HCT116 (cell line): Measurements from ENCODE around the gene MS4A12. TPM values are rescaled to one million over a fixed set of nuclear protein-coding genes. Genes with fewer than 3 reads are reported as not detected.
A peak's percentile ranks its signal among the peaks of the same experiment; 100 is the strongest.

Experiments
- ATAC-seq: fragments of 200-7000 bp; cut with Tn5 transposase; 2 replicates; pipeline ENCODE4 v1.9.1; 2020; ENCODE audit warnings: mild to moderate bottlenecking, moderate library complexity
- BruUV-seq: library from RNA; stranded (reverse); fragments of 400-500 nt; replicated peaks from 2 replicates; lab custom pipeline; 2021; lab: Mats Ljungman, UMichigan
- CTCF ChIA-PET: fragments of 300-600 bp; sonication (Branson Sonifier 250); formaldehyde crosslinking; loops from one replicate; lab custom pipeline; 2021; ENCODE audit warnings: antibody characterized with exemption; lab: Charles Lee
- POLR2A ChIA-PET: fragments of 300-600, 350-600 bp; sonication (Branson Sonifier 250); formaldehyde crosslinking; loops from one replicate; lab custom pipeline; 2021; ENCODE audit warnings: antibody characterized with exemption; lab: Charles Lee
- RAD21 ChIA-PET, 2 experiments: fragments of 300-600 bp; sonication (Branson Sonifier 250); formaldehyde crosslinking; loops; one replicate each; lab custom pipeline; 2023; ENCODE audit warnings: low total read pairs in 2 of 2; ENCODE audit not compliant: uncharacterized antibody in 2 of 2, unreplicated experiment in 2 of 2, low non-redundant PET in 1 of 2; lab: Charles Lee
- DNase-seq: peaks from one replicate; pipeline ENCODE4 v3.0.0-alpha.2; 2010; ENCODE audit warnings: low read depth, low spot score
- H2AFZ ChIP-seq: fragments of 200-600 bp; shearing (Covaris generic), sonication (generic); 2 replicates; pipeline ENCODE4 v1.6.1; 2017; ENCODE audit warnings: low read depth, mixed run types, mixed read lengths, antibody characterized with exemption, low read length; ENCODE audit not compliant: poor library complexity, severe bottlenecking
- H3K27ac ChIP-seq: 2 replicates; pipeline ENCODE4 v1.5.1; 2012; ENCODE audit warnings: low read depth, low read length
- H3K27me3 ChIP-seq: fragments of 200-600 bp; sonication (generic); 2 replicates; pipeline ENCODE4 v1.6.1; 2016; ENCODE audit warnings: mixed run types, low read length, mixed read lengths; ENCODE audit not compliant: insufficient read depth
- H3K36me3 ChIP-seq, 2 experiments: fragments of 200-500 bp in 1 of 2; fragments of 200-600 bp in 1 of 2; sonication (Bioruptor generic) in 1 of 2; sonication (generic) in 1 of 2; 2 replicates each; pipeline versions ENCODE4 v1.5.1 to v1.6.1; 2014 to 2016; ENCODE audit warnings: low read length in 2 of 2, inconsistent platforms in 1 of 2, mixed read lengths in 1 of 2, mixed run types in 1 of 2; ENCODE audit not compliant: insufficient read depth in 2 of 2, control insufficient read depth in 1 of 2
- H3K4me1 ChIP-seq, 2 experiments: fragments of 200-600 bp in 1 of 2; sonication (generic) in 1 of 2; 2 replicates each; pipeline versions ENCODE4 v1.5.1 to v1.6.1; 2012 to 2017; ENCODE audit warnings: low read length in 2 of 2, inconsistent platforms in 1 of 2, mild to moderate bottlenecking in 1 of 2, mixed read lengths in 1 of 2, mixed run types in 1 of 2, moderate library complexity in 1 of 2; ENCODE audit not compliant: insufficient read depth in 2 of 2, control insufficient read depth in 1 of 2
- H3K4me2 ChIP-seq: fragments of 200-600 bp; sonication (generic); 2 replicates; pipeline ENCODE4 v1.6.1; 2017; ENCODE audit warnings: mixed run types, low read length, mixed read lengths
- H3K4me3 ChIP-seq, 2 experiments: fragments of 200-600 bp in 1 of 2; sonication (generic) in 1 of 2; replicated peaks in 1 of 2; 2 replicates each; pipeline ENCODE4 v1.5.1; 2011 to 2016; ENCODE audit warnings: low read length in 2 of 2, control low read depth in 1 of 2, low read depth in 1 of 2, mild to moderate bottlenecking in 1 of 2, mixed read lengths in 1 of 2, mixed run types in 1 of 2
- H3K79me2 ChIP-seq: fragments of 200-600 bp; sonication (generic); 2 replicates; pipeline ENCODE4 v1.6.1; 2017; ENCODE audit warnings: mild to moderate bottlenecking, mixed run types, low read length, moderate library complexity, mixed read lengths; ENCODE audit not compliant: insufficient read depth
- H3K9ac ChIP-seq: fragments of 200-600 bp; sonication (generic); 2 replicates; pipeline ENCODE4 v1.6.1; 2016; ENCODE audit warnings: low read length, mixed read lengths
- H3K9me2 ChIP-seq: fragments of 200-600 bp; sonication (generic), shearing (Covaris generic); 2 replicates; pipeline ENCODE4 v1.6.1; 2017; ENCODE audit warnings: mixed run types, mild to moderate bottlenecking, moderate library complexity; ENCODE audit not compliant: insufficient read depth
- H3K9me3 ChIP-seq, 2 experiments: fragments of 200-500 bp in 1 of 2; fragments of 200-600 bp in 1 of 2; sonication (Bioruptor generic) in 1 of 2; sonication (generic) in 1 of 2; 2 replicates each; pipeline ENCODE4 v1.6.1; 2014 to 2017; ENCODE audit warnings: low read length in 2 of 2, mixed read lengths in 2 of 2, inconsistent platforms in 1 of 2, low read depth in 1 of 2, mild to moderate bottlenecking in 1 of 2, mixed run types in 1 of 2, moderate library complexity in 1 of 2; ENCODE audit not compliant: control insufficient read depth in 1 of 2, insufficient read depth in 1 of 2
- H4K20me1 ChIP-seq: fragments of 200-600 bp; sonication (generic), shearing (Covaris generic); 2 replicates; pipeline ENCODE4 v1.6.1; 2017; ENCODE audit warnings: mixed run types, mild to moderate bottlenecking, moderate library complexity; ENCODE audit not compliant: insufficient read depth
- CTCF ChIP-seq, 3 experiments: fragments of 200-600 bp in 1 of 3; sonication (generic) in 1 of 3; IDR thresholded peaks in 2 of 3; conservative IDR thresholded peaks in 1 of 3; 2 replicates each; pipeline ENCODE4 v1.5.1; 2012 to 2017; ENCODE audit warnings: low read depth in 2 of 3, low read length in 2 of 3, antibody characterized with exemption in 1 of 3, borderline replicate concordance in 1 of 3, control low read depth in 1 of 3, mild to moderate bottlenecking in 1 of 3, mixed read lengths in 1 of 3, mixed run types in 1 of 3, moderate library complexity in 1 of 3; ENCODE audit not compliant: insufficient read depth in 1 of 3
- EGR1 ChIP-seq: IDR thresholded peaks from 2 replicates; pipeline ENCODE4 v1.6.1; 2012; ENCODE audit warnings: low read depth
- EZH2 ChIP-seq: fragments of 200-600 bp; sonication (generic); IDR thresholded peaks from 2 replicates; pipeline ENCODE4 v1.6.1; 2017; ENCODE audit warnings: antibody characterized with exemption, mixed run types
- EZH2phosphoT487 ChIP-seq: fragments of 200-600 bp; IDR thresholded peaks from 2 replicates; pipeline ENCODE4 v1.6.1; 2018; ENCODE audit warnings: antibody characterized with exemption, borderline replicate concordance
- MAX ChIP-seq: IDR thresholded peaks from 2 replicates; pipeline ENCODE4 v1.6.1; 2012
- POLR2A ChIP-seq: IDR thresholded peaks from 2 replicates; pipeline ENCODE4 v1.7.0; 2011; ENCODE audit warnings: borderline replicate concordance; ENCODE audit not compliant: insufficient read depth, insufficient read length; ENCODE audit errors: extremely low read depth
- POLR2AphosphoS5 ChIP-seq: IDR thresholded peaks from 2 replicates; pipeline ENCODE4 v1.6.1; 2011; ENCODE audit warnings: mild to moderate bottlenecking, low read depth, low read length, moderate library complexity
- RAD21 ChIP-seq: IDR thresholded peaks from 2 replicates; pipeline ENCODE4 v1.6.1; 2012; ENCODE audit warnings: low read depth, mild to moderate bottlenecking
- REST ChIP-seq: IDR thresholded peaks from 2 replicates; pipeline ENCODE4 v1.6.1; 2012; ENCODE audit warnings: low read depth
- SP1 ChIP-seq: IDR thresholded peaks from 2 replicates; pipeline ENCODE4 v1.6.1; 2012; ENCODE audit warnings: low read depth
- YY1 ChIP-seq: IDR thresholded peaks from 2 replicates; pipeline ENCODE4 v1.6.1; 2011; ENCODE audit warnings: low read length, low read depth, moderate library complexity, mild to moderate bottlenecking; ENCODE audit not compliant: insufficient replicate concordance; ENCODE audit errors: extremely low read depth
- ZBTB33 ChIP-seq: IDR thresholded peaks from 2 replicates; pipeline ENCODE4 v1.6.1; 2011; ENCODE audit warnings: mild to moderate bottlenecking, low read length, moderate library complexity; ENCODE audit not compliant: insufficient replicate concordance; ENCODE audit errors: extremely low read depth
- intact Hi-C: fragments of 100-400 bp; cut with micrococcal nuclease; formaldehyde crosslinking; loops from 2 replicates; pipeline ENCODE4 v1.10.0; 2022
- total RNA-seq: library from RNA; stranded (reverse); gene quantifications from one replicate; pipeline ENCODE4 v1.2.1, GENCODE V29; 2021; ENCODE audit not compliant: unreplicated experiment

The MS4A12 gene
- total RNA-seq, 1 experiment from 2014 or later: not detected

- CTCF ChIA-PET: no interaction called here
Observed at GRCh38 chr11:60469723-60470122, 22.9 kb upstream of the MS4A12 start.

More at GRCh38 chr11:60469723-60470122, 22.9 kb upstream of the MS4A12 start:
- Histone ChIP-seq H2AFZ (no peak overlapping the region), H3K36me3 (no peaks in the 10 kb centered on the region), H3K79me2 (no peaks in the 10 kb centered on the region), H3K27me3 (no peaks in the 10 kb centered on the region), H3K9me3 (no peaks in the 10 kb centered on the region), H3K9ac (no peak overlapping the region), H3K27ac (no peak overlapping the region), H4K20me1 (no peaks in the 10 kb centered on the region), H3K9me2 (no peaks in the 10 kb centered on the region), H3K4me3 (no peak overlapping the region), H3K4me1 (no peaks in the 10 kb centered on the region), H3K4me2 (no peak overlapping the region)
- ChIA-PET POLR2A (no interaction called here), RAD21 (no interaction called here)
- ATAC-seq (no peak), DNase-seq (no peak)
- intact Hi-C loops: no loop called here
- BruUV-seq: no TSS peak
- no peak for TF ChIP-seq EGR1
- no peak for TF ChIP-seq POLR2A
- TF ChIP-seq POLR2AphosphoS5: no peak
- no peak for TF ChIP-seq EZH2
- TF ChIP-seq YY1: no peak
- TF ChIP-seq RAD21: peak; percentile 12; the same call in 1 of the 2 replicates
- no peak for TF ChIP-seq ZBTB33
- TF ChIP-seq MAX: no peak
- no peak for TF ChIP-seq REST
- no peak for TF ChIP-seq SP1
- peak in 2 of 3 experiments; percentile 22 to 46; a peak in 3 of 6 replicates for TF ChIP-seq CTCF (IDR thresholded peaks at IDR 0.05 in 2 of 3, conservative IDR thresholded peaks at IDR 0.05 in 1 of 3; ENCODE audit: borderline replicate concordance in 1 of 3, insufficient read depth in 1 of 3, low read depth in 2 of 3, low read length in 2 of 3)
- TF ChIP-seq EZH2phosphoT487: no peak
